ENCODE data around the gene MGME1. TPM values are rescaled to one million over a fixed set of nuclear protein-coding genes. Genes with fewer than 3 reads are reported as not detected.

MGME1 gene
- total and polyA plus RNA-seq, 4 donors, result 10.1 to 19.1 (median 11.5) TPM

DNA sequence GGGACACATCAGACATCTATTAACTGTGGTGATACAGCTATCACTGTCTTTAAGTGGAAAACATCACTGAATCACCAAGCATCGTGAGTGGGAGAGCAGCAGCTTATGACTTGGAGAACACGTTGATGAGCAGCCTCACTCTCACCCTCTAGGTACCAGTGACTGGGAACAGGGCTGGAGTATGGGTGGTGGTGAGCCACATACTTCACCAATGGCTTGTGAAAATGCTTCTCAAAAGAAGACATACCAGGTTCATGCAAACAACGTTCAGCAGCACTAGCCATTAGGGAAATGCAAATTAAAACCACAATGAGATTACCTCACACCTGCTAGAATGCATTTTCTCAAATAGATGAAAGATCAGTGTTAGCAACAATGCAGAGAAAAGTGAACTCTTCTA lies 25.5 kb upstream of the MGME1 start:
- DNase-seq, result no peak
- no peak for ATAC-seq (ENCODE audit: insufficient read depth, low FRiP score)
- Histone ChIP-seq H3K27me3 (ENCODE audit: control insufficient read depth in 3 of 3, insufficient read depth in 3 of 3, low read length in 2 of 3) (no peaks in the 10 kb centered on the region), H3K4me3 (no peak overlapping the region), H3K27ac (ENCODE audit: low read depth in 1 of 2, low read length in 1 of 2) (no peak overlapping the region), H3K4me1 (ENCODE audit: control insufficient read depth in 5 of 5, insufficient read depth in 5 of 5, low read length in 5 of 5) (peaks cover 0 to 13% (median 5%) of the 10 kb centered on the region in 5 donors), H3K36me3 (ENCODE audit: control insufficient read depth in 4 of 4, insufficient read depth in 4 of 4, low read length in 4 of 4) (peaks cover 29 to 57% (median 41%) of the 10 kb centered on the region in 4 donors), H3K9me3 (ENCODE audit: control insufficient read depth in 4 of 4, insufficient read depth in 3 of 4, low read length in 3 of 4) (no peaks in the 10 kb centered on the region), H3K9ac (ENCODE audit: insufficient read depth in 1 of 2, low read length in 2 of 2) (no peak overlapping the region)
- 40 to 55% methylated on average over 3 of the region's 3 CpGs for WGBS, 2 donors
- TF ChIP-seq, protein P1, sequence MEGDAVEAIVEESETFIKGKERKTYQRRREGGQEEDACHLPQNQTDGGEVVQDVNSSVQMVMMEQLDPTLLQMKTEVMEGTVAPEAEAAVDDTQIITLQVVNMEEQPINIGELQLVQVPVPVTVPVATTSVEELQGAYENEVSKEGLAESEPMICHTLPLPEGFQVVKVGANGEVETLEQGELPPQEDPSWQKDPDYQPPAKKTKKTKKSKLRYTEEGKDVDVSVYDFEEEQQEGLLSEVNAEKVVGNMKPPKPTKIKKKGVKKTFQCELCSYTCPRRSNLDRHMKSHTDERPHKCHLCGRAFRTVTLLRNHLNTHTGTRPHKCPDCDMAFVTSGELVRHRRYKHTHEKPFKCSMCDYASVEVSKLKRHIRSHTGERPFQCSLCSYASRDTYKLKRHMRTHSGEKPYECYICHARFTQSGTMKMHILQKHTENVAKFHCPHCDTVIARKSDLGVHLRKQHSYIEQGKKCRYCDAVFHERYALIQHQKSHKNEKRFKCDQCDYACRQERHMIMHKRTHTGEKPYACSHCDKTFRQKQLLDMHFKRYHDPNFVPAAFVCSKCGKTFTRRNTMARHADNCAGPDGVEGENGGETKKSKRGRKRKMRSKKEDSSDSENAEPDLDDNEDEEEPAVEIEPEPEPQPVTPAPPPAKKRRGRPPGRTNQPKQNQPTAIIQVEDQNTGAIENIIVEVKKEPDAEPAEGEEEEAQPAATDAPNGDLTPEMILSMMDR (IDR thresholded peaks at IDR 0.05; ENCODE audit: control extremely low read depth, extremely low read depth), result no peak

DNA sequence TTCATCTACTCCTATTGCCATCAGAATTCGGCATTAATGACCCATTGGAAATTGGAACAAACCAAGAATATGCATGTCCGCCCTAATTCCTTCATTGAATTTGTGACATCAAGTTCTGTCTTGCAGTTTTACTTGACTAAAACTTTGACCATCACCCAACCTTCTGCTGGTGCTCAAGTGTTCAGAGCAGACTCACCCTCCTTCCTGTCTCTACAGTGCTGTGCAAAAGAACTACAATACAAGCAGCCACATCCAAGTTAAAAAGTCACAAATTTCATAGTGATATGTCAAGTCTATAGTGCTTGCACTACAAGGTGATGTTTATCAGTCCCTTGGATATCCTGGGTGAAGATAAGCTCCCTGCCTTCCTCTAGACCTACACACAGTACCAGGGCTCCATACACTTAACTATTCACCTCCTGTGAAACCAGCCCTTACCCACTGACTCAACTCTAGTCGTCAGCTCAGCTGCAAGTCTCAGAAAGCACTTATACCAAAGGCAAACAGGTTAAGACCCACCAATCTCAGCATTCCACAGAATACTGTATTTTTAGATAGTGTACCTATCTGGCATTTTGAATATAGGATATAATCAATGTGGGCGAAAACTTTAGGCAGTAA lies 23.9 kb upstream of the MGME1 start:
- TF ChIP-seq, protein P1 (IDR thresholded peaks at IDR 0.05; ENCODE audit: control extremely low read depth, extremely low read depth), result no peak
- ATAC-seq (ENCODE audit: insufficient read depth, low FRiP score) (no peak), DNase-seq (no peak)
- peaks cover 41 to 73% (median 57%) of the 10 kb centered on the region in 4 donors for H3K36me3 ChIP-seq (ENCODE audit: control insufficient read depth in 4 of 4, insufficient read depth in 4 of 4, low read length in 4 of 4)
- no peak overlapping the region for H3K4me3 ChIP-seq
- WGBS, 2 donors, result 93 to 94% methylated on average over 4 of the region's 4 CpGs
- H3K9ac ChIP-seq (ENCODE audit: insufficient read depth in 1 of 2, low read length in 2 of 2), result no peak overlapping the region
- peaks cover 0 to 3% (median 0%) of the 10 kb centered on the region in 5 donors for H3K4me1 ChIP-seq (ENCODE audit: control insufficient read depth in 5 of 5, insufficient read depth in 5 of 5, low read length in 5 of 5)
- H3K27me3 ChIP-seq (ENCODE audit: control insufficient read depth in 3 of 3, insufficient read depth in 3 of 3, low read length in 2 of 3), result no peaks in the 10 kb centered on the region
- H3K9me3 ChIP-seq (ENCODE audit: control insufficient read depth in 4 of 4, insufficient read depth in 3 of 4, low read length in 3 of 4), result no peaks in the 10 kb centered on the region
- H3K27ac ChIP-seq (ENCODE audit: low read depth in 1 of 2, low read length in 1 of 2), result no peak overlapping the region

DNA sequence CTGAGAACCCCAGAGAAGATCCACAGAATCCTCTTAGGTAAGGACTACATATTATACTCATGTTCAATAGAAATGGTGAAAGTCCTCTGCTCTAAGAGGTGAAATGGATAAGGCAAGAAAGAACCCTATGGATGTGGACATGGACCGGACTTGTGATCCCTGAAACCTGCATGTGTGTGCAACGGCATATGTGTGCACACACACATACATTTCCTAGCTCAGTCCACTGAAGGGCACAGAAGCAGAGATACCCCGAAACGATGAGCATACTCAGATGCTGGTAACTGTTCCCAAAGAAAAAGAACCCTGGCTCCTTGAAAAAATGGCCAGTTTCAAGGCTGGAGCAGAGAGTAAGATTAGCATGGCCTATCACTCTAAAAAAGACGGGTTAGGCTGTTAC lies 22.8 kb upstream of the MGME1 start:
- Histone ChIP-seq H3K36me3 (ENCODE audit: control insufficient read depth in 4 of 4, insufficient read depth in 4 of 4, low read length in 4 of 4) (peaks cover 44 to 79% (median 66%) of the 10 kb centered on the region in 4 donors), H3K27ac (ENCODE audit: low read depth in 1 of 2, low read length in 1 of 2) (no peak overlapping the region), H3K9me3 (ENCODE audit: control insufficient read depth in 4 of 4, insufficient read depth in 3 of 4, low read length in 3 of 4) (no peaks in the 10 kb centered on the region), H3K4me1 (ENCODE audit: control insufficient read depth in 5 of 5, insufficient read depth in 5 of 5, low read length in 5 of 5) (peaks cover 0 to 3% (median 0%) of the 10 kb centered on the region in 5 donors), H3K4me3 (no peak overlapping the region), H3K9ac (ENCODE audit: insufficient read depth in 1 of 2, low read length in 2 of 2) (no peak overlapping the region), H3K27me3 (ENCODE audit: control insufficient read depth in 3 of 3, insufficient read depth in 3 of 3, low read length in 2 of 3) (no peaks in the 10 kb centered on the region)
- ATAC-seq (ENCODE audit: insufficient read depth, low FRiP score) (no peak), DNase-seq (no peak)
- 97% methylated on average over 5 of the region's 5 CpGs for WGBS, 2 donors
- TF ChIP-seq, protein P1 (IDR thresholded peaks at IDR 0.05; ENCODE audit: control extremely low read depth, extremely low read depth), result no peak

All from lung (tissue), 12 donors.